ENCODE results near the gene ANKFY1. TPM values are rescaled to one million over a fixed set of nuclear protein-coding genes. Genes with fewer than 3 reads are reported as not detected.
"Not testable (repeated sequence)": the region's sequence is repeated elsewhere in the genome, so short reads cannot be mapped to it uniquely, and the experiment has no call there.

ANKFY1 gene
- total RNA-seq, 2 donors from 2014 or later = 67.6 to 107 TPM

DNA sequence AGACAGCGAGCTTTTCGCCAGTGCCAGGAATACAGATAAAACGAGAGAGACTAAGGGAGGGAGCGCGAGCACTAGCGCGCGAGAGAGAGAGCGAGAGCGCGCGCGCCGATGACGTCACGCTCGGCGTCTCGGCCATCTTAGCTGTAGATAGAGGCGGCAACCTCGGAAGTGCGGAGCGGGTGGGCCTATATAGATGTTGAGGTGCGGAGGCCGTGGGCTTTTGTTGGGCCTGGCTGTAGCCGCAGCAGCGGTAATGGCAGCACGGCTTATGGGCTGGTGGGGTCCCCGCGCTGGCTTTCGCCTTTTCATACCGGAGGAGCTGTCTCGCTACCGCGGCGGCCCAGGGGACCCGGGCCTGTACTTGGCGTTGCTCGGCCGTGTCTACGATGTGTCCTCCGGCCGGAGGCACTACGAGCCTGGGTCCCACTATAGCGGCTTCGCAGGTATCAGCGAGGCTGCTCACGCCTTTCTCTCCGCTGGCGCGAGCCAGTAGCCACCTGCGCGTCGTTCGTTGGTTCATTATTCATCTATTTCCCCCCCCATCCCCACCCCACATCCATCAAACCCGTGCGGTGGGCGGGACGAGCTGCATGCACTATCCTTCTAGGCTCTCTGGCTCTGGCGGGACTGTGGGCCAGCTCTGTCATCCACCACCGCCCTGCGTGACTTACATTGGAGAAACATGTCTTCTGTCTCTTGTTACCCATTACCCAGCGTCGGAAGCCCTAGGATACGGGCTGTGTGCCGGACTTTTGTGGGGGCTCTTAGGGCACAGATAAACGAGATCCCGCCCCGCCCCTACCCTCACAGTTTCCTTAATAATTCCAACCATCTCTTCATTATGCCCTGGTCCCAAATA is 120.0 kb downstream of the ANKFY1 start:
- H3K9me3 Mint-ChIP-seq = no peaks in the 10 kb centered on the region
- no peaks in the 10 kb centered on the region for H3K27me3 Mint-ChIP-seq
- H3K36me3 Mint-ChIP-seq = peaks cover 4% of the 10 kb centered on the region
- ATAC-seq (peak; percentile 85 to 87), DNase-seq (ENCODE audit: low spot score) (peak; percentile 93)
- peak overlapping the region; percentile 99 for H3K4me3 Mint-ChIP-seq
- H3K4me1 Mint-ChIP-seq (ENCODE audit: low read depth in 2 of 2) = peaks cover 36 to 42% of the 10 kb centered on the region in 2 donors
- peak overlapping the region; percentile 100 for H3K27ac Mint-ChIP-seq

DNA sequence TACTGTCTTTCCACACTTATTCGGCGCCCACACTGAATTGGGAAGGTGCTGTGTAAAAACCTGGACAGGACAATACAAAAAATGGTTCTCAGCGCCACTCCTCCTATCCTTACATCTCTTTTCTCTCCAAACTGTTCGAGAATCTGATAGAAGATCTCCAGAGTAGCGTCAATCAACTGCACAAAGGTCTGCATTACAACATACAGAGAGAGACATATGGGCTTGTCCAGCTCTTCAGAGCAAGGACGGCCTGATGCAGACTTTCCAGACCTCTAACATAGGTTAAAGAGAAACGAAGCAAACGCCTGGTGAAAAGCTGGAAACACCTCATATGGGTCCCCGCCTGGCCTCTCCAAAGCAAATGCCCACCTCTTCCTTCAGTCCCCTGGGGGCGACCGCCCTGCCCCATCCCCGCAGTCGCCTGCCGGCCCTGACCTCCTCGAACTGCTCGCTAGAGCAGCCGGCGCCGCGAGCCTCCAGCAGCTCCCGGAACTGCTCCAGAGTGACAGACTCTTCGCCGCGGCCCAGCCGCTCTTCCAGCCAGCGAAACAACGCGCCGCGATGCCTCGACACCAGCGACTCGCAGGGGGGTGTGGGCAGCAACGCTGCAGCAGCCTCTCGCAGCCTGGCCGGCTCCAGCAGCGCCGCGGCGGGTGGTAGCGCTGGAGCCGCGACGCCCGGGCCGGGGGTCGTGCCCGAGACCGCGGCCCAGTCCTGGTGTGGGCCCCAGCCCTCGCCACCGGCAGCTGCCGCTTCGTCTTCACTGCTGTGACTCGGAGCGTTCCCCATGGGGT is 121.5 kb downstream of the ANKFY1 start:
- ATAC-seq = peak; percentile 11 to 39
- H3K27ac Mint-ChIP-seq = peak overlapping the region; percentile 100

DNA sequence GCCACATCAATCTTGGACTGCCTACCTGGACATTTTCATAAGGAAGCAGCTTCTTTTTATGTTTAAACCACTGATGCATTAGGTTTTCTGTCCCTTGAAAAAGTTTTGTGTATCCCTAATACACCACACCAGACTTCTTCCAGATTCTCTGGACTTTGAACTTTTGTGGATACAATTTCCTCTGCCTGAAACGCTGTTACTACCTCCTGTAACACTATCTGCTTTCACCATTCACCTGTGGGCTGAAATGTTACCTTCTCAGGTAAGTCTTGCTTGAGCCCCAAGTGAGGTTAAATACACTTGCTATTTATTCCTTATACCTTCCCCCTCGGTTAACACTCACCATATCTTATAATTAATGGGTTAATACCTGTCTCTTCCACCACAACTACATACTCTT is 123.7 kb downstream of the ANKFY1 start:
- Mint-ChIP-seq H3K36me3 (peaks cover 4% of the 10 kb centered on the region), H3K9me3 (no peaks in the 10 kb centered on the region), H3K4me1 (ENCODE audit: low read depth in 2 of 2) (peaks cover 55 to 66% of the 10 kb centered on the region in 2 donors), H3K27me3 (no peaks in the 10 kb centered on the region), H3K4me3 (peak overlapping the region; percentile 0), H3K27ac (no peak overlapping the region)
- no peak for ATAC-seq
- DNase-seq (ENCODE audit: low spot score) = no peak

More for the DNA sequence above, 121.5 kb downstream of the ANKFY1 start:
- no peak for DNase-seq (ENCODE audit: low spot score)
- Mint-ChIP-seq H3K4me3 (peak overlapping the region; percentile 99), H3K36me3 (peaks cover 4% of the 10 kb centered on the region), H3K9me3 (no peaks in the 10 kb centered on the region), H3K27me3 (no peaks in the 10 kb centered on the region), H3K4me1 (ENCODE audit: low read depth in 2 of 2) (peaks cover 40 to 51% of the 10 kb centered on the region in 2 donors)

DNA sequence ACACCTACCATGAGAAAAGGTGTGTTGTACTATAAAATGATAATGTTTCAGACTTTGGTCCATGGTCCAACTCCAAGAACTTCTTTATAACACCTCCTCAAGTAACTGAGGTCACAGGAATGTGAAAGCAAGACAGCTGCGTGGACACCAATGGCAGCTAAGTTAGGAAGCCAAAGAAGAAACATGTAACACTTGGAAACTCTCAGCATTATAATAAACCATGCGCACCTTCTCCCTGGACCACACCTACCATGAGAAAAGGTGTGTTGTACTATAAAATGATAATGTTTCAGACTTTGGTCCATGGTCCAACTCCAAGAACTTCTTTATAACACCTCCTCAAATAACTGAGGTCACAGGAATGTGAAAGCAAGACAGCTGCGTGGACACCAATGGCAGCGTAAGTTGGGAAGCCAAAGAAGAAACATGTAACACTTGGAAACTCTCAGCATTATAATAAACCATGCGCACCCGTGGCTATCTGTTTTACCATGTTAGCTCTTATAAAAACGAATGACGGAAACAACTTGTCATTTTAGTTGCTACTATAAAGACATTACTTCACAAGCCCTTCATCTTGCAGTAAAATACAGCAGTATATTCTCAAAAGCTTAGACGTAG is 124.8 kb downstream of the ANKFY1 start:
- not testable (repeated sequence) for DNase-seq (ENCODE audit: low spot score); H3K27ac Mint-ChIP-seq; H3K27me3 Mint-ChIP-seq; H3K9me3 Mint-ChIP-seq; H3K36me3 Mint-ChIP-seq; ATAC-seq
- Mint-ChIP-seq H3K4me3 (peak overlapping the region; percentile 10), H3K4me1 (ENCODE audit: low read depth in 2 of 2) (peaks cover 58 to 66% of the 10 kb centered on the region in 2 donors)

DNA sequence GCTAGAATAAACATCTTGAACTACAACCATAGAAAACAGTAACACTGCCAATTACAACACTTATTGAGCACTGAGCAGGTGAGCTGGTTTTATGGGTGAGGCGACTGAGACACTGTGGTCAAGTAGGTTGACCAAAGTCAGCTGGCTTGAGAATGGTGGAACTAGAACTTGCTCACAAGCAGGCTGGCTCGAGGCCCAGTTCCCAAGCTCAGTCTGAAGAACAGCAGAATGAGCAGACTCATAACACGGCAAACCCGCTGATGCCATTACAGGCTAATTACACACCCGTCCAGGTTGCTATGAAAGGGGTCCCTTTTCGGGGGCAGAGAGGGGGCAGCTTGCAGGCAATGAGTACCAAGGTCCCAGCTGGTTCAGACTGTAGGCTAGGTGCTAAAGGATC is 127.4 kb downstream of the ANKFY1 start:
- DNase-seq (ENCODE audit: low spot score) = no peak
- Mint-ChIP-seq H3K9me3 (no peaks in the 10 kb centered on the region), H3K4me3 (no peak overlapping the region), H3K4me1 (ENCODE audit: low read depth in 2 of 2) (peaks cover 56 to 64% of the 10 kb centered on the region in 2 donors), H3K27me3 (no peaks in the 10 kb centered on the region), H3K36me3 (no peaks in the 10 kb centered on the region), H3K27ac (peak overlapping the region in 1 of 2 donors; percentile 70)
- ATAC-seq = no peak

DNA sequence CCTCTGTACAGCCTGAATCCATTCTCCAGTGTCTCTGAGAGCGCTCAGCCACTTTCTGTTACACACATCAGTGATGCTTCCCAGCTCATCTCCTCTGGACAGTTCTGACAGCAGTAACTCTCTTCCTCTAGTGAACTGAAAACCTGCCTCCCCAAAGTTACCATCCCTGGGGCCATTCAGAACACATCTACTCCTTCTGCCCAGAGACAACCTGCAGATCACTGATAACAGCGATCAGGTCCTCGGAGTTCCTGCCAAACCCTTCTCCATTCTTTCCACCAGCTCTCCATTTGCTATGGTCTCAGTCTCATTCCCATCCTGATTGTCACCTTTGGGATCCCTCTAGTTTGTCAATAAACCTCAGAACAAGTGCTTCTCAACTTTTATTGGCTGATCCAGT is 128.3 kb downstream of the ANKFY1 start:
- Mint-ChIP-seq H3K4me3 (no peak overlapping the region), H3K4me1 (ENCODE audit: low read depth in 2 of 2) (peaks cover 57 to 63% of the 10 kb centered on the region in 2 donors), H3K27ac (no peak overlapping the region), H3K9me3 (no peaks in the 10 kb centered on the region), H3K36me3 (no peaks in the 10 kb centered on the region), H3K27me3 (no peaks in the 10 kb centered on the region)
- no peak for ATAC-seq
- no peak for DNase-seq (ENCODE audit: low spot score)

DNA sequence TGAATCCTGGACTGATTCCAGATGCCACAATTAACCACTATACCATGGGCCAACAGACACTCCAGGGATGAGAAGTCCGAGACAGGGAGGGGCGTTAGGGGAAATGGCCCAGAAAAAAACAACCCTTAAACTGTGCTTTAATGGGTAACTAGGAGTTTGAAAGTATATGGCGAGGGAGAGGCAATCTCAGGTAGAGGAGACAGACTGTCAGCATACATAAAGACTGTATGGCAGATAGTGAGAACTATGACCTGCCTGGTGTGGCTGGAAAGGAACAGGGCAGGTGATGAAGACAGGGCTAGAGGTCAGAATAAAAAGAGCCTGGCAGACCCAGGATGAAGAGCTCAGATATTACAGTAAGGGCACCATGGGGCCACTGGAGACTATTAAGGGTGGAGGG is 129.1 kb downstream of the ANKFY1 start:
- Mint-ChIP-seq H3K9me3 (no peaks in the 10 kb centered on the region), H3K27ac (peak overlapping the region in 1 of 2 donors; percentile 33), H3K4me3 (no peak overlapping the region), H3K4me1 (ENCODE audit: low read depth in 2 of 2) (peaks cover 53 to 59% of the 10 kb centered on the region in 2 donors), H3K27me3 (no peaks in the 10 kb centered on the region), H3K36me3 (no peaks in the 10 kb centered on the region)
- DNase-seq (ENCODE audit: low spot score) (no peak), ATAC-seq (no peak)

DNA sequence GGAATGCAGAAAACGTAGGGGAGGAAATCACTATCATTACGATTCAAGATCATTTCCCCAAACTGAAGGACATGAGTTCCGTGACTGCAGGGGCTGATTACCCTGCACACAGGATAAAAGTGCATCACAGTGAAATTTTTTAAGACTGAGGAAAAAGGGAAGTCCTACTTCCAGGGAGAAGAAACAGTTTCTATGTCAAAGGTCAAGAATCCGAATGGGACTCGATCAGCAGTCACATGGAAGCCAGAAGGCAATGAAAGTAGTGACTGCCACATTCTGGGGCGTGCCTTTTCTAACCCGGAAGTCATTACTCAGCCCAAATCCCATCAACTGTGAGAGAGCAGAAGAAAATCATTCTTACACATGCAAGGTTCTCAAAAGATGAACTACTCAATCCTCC is 133.1 kb downstream of the ANKFY1 start:
- Mint-ChIP-seq H3K36me3 (no peaks in the 10 kb centered on the region), H3K27me3 (no peaks in the 10 kb centered on the region), H3K4me1 (ENCODE audit: low read depth in 2 of 2) (peaks cover 34 to 45% of the 10 kb centered on the region in 2 donors), H3K9me3 (no peaks in the 10 kb centered on the region), H3K27ac (peak overlapping the region; percentile 21 to 43), H3K4me3 (no peak overlapping the region)
- no peak for ATAC-seq
- DNase-seq (ENCODE audit: low spot score) = no peak

DNA sequence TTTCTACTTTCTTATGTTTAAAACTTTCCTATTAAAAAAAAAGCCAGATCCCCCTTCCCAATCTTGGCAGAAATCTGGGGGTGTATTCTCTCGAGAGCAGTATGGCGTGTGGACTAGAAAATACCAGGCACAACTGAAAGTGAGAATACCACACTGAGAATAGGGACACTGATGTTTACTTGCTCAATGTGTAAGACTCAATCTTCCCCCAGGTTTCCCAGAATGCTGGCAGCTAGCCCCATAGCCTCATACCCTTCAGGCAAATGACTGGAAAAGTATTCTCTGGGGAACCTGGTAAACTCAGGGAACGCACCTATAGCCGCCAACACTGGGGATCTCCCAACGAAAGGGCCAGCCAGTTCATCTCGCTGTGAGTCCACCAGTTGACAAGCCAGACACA is 136.2 kb downstream of the ANKFY1 start:
- Mint-ChIP-seq H3K4me3 (no peak overlapping the region), H3K27ac (no peak overlapping the region), H3K36me3 (peaks cover 6% of the 10 kb centered on the region), H3K27me3 (no peaks in the 10 kb centered on the region), H3K9me3 (no peaks in the 10 kb centered on the region), H3K4me1 (ENCODE audit: low read depth in 2 of 2) (peaks cover 27 to 39% of the 10 kb centered on the region in 2 donors)
- no peak for DNase-seq (ENCODE audit: low spot score)
- no peak for ATAC-seq

DNA sequence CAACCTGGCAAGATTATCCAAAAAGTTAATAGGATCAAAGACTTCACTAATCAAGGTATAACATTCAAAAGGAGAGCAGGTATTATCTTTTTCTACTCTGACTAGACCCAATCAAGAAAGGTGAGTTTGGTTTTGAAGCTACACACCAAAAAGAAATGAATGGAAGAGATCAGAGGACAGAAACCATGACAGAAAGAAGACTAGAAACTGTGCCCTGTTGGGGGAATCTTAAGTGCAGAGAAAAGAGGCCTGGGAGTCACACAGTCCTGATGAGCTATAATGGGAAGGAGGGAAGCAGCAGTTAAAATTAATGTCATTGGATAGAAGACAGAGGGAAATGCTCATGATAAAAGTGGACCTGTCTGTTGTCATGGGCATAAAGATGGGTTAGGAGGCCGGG is 138.2 kb downstream of the ANKFY1 start:
- no peaks in the 10 kb centered on the region for H3K9me3 Mint-ChIP-seq
- H3K27ac Mint-ChIP-seq = peak overlapping the region; percentile 2 to 26
- H3K4me1 Mint-ChIP-seq (ENCODE audit: low read depth in 2 of 2) = peaks cover 15 to 29% of the 10 kb centered on the region in 2 donors
- H3K27me3 Mint-ChIP-seq = no peaks in the 10 kb centered on the region
- ATAC-seq (no peak), DNase-seq (ENCODE audit: low spot score) (no peak)
- peaks cover 6% of the 10 kb centered on the region for H3K36me3 Mint-ChIP-seq
- no peak overlapping the region for H3K4me3 Mint-ChIP-seq

DNA sequence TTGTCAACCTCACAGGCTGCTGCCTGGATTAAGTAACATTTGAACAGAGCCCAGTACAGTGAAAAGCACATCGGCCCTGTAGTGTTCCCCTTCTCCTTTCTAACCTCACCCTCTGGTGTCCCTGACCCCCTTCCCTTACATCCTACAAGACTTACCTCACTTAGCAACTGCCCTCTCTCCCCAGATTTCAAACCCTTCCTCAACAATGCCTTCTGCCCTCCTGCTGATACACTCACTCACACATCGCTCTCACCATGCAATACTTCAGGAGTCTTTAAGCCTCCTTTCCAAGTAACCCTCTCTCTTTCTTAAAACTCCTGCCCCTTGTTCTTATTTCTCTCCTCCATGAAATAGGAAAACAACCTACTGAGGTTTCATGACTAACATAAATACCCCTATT is 138.8 kb downstream of the ANKFY1 start:
- ATAC-seq = no peak
- no peak for DNase-seq (ENCODE audit: low spot score)
- H3K4me1 Mint-ChIP-seq (ENCODE audit: low read depth in 2 of 2) = peaks cover 11 to 25% of the 10 kb centered on the region in 2 donors
- H3K27ac Mint-ChIP-seq = peak overlapping the region; percentile 2 to 26
- no peak overlapping the region for H3K4me3 Mint-ChIP-seq
- H3K27me3 Mint-ChIP-seq = no peaks in the 10 kb centered on the region
- H3K36me3 Mint-ChIP-seq = peaks cover 6% of the 10 kb centered on the region
- H3K9me3 Mint-ChIP-seq = no peaks in the 10 kb centered on the region

DNA sequence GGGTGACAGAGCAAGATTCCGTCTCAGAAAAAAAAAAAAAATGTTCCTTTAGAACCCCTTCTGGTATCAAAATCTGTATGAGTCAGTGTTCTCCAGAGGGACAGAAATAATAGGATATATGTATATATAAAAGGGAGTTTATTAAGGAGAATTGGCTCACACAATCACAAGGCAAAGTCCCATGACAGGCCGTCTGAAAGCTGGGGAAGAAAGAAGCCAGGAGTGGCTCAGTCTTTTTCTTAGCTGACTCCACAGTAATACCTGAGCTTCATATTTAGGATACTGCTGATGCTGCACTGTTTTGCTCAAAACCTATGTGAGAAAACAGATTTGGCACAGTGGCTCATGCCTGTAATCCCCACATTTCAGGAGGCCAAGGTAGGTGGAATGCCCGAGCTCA is 143.4 kb downstream of the ANKFY1 start:
- H3K36me3 Mint-ChIP-seq = peaks cover 6% of the 10 kb centered on the region
- H3K4me3 Mint-ChIP-seq = no peak overlapping the region
- H3K4me1 Mint-ChIP-seq (ENCODE audit: low read depth in 2 of 2) = peaks cover 6 to 17% of the 10 kb centered on the region in 2 donors
- no peaks in the 10 kb centered on the region for H3K9me3 Mint-ChIP-seq
- no peak for ATAC-seq
- no peaks in the 10 kb centered on the region for H3K27me3 Mint-ChIP-seq
- DNase-seq (ENCODE audit: low spot score) = no peak
- H3K27ac Mint-ChIP-seq = no peak overlapping the region

DNA sequence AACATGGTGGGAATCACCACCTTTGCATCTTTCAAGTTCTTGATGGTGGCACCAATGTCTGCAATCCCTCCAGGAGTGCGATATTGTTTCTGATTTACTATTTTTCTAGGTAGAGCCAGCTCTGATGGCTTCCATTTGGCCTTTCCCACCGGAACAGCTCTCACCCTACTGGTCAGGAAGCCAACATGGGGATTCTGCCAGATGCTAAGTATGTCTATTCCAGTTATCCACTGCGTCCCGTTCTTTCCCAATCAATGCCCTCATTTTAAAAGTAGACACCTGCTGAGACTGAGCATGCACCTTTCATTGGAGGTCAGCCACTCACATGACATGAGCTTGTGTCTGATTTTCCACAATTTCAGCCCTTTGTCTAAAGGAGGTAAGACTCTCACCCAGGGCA is 144.5 kb downstream of the ANKFY1 start:
- Mint-ChIP-seq H3K27ac (no peak overlapping the region), H3K27me3 (no peaks in the 10 kb centered on the region), H3K36me3 (peaks cover 6% of the 10 kb centered on the region), H3K9me3 (no peaks in the 10 kb centered on the region), H3K4me1 (ENCODE audit: low read depth in 2 of 2) (peaks cover 0 to 11% of the 10 kb centered on the region in 2 donors), H3K4me3 (no peak overlapping the region)
- ATAC-seq (no peak), DNase-seq (ENCODE audit: low spot score) (no peak)
